Fibroblast of villous mesenchyme (primary cell): ENCODE data around the gene KIRREL3. TPM values are rescaled to one million over a fixed set of nuclear protein-coding genes. Genes with fewer than 3 reads are reported as not detected.

Experiments used
- DNase-seq: peaks from one replicate; pipeline ENCODE4 v3.0.0-alpha.2; 2010; ENCODE audit warnings: low read depth
- H3K4me3 ChIP-seq: 2 replicates; pipeline ENCODE4 v1.5.1; 2011; ENCODE audit warnings: low read depth, mild to moderate bottlenecking, low read length
- total RNA-seq: library from RNA; depleted of rRNA; stranded (reverse); fragments of >200 nt; gene quantifications from 2 replicates; pipeline ENCODE4 v1.2.3, GENCODE V29; 2012
- TF ChIP-seq, protein P1 (sequence below): IDR thresholded peaks from 2 replicates; pipeline ENCODE4 v1.5.1; 2012; ENCODE audit warnings: low read depth, mild to moderate bottlenecking, low read length; ENCODE audit not compliant: insufficient read depth

The KIRREL3 gene
- total RNA-seq, 1 donor, result 9.9 TPM

DNA sequence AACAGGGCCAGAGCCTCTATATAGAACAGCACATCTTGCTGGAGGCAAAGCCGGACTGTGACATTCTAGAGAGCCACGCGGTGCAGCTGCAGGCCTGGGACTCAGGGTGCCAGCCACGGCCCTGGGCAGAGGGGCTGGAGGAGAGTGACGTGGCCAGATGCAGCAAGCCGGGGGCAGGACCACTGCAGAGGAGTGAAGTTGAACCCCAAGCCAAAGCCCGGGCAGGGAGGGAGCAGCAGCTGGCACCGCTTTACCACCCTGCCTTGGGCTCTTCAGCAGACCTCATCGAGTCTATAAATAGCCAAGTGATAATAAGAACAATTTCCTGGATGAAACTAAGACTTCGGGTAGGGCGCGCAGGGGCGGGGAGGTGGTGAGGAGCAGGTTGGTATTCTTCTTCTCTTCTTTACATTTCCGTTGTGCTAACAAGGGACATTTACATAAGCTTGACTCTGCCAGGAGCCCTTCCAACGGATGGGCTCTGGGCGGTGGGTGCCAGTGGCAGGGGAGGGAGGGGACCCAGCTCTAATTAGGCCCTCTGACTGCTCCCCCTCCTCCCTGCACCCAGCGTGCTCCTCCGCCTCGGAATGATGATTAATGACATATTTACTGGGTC lies 534.9 kb downstream of the KIRREL3 start:
- TF ChIP-seq, protein P1, sequence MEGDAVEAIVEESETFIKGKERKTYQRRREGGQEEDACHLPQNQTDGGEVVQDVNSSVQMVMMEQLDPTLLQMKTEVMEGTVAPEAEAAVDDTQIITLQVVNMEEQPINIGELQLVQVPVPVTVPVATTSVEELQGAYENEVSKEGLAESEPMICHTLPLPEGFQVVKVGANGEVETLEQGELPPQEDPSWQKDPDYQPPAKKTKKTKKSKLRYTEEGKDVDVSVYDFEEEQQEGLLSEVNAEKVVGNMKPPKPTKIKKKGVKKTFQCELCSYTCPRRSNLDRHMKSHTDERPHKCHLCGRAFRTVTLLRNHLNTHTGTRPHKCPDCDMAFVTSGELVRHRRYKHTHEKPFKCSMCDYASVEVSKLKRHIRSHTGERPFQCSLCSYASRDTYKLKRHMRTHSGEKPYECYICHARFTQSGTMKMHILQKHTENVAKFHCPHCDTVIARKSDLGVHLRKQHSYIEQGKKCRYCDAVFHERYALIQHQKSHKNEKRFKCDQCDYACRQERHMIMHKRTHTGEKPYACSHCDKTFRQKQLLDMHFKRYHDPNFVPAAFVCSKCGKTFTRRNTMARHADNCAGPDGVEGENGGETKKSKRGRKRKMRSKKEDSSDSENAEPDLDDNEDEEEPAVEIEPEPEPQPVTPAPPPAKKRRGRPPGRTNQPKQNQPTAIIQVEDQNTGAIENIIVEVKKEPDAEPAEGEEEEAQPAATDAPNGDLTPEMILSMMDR, result no peak
- DNase-seq, result no peak
- no peak overlapping the region for H3K4me3 ChIP-seq

- H3K4me3 ChIP-seq, result no peak overlapping the region
- DNase-seq, result no peak
- TF ChIP-seq, protein P1, result no peak
Observed at GRCh38 chr11:126464796-126465195, 535.8 kb downstream of the KIRREL3 start.

- H3K4me3 ChIP-seq, result no peak overlapping the region
- TF ChIP-seq, protein P1, result no peak
- no peak for DNase-seq
Observed at GRCh38 chr11:126462422-126462821, 538.1 kb downstream of the KIRREL3 start.

DNA sequence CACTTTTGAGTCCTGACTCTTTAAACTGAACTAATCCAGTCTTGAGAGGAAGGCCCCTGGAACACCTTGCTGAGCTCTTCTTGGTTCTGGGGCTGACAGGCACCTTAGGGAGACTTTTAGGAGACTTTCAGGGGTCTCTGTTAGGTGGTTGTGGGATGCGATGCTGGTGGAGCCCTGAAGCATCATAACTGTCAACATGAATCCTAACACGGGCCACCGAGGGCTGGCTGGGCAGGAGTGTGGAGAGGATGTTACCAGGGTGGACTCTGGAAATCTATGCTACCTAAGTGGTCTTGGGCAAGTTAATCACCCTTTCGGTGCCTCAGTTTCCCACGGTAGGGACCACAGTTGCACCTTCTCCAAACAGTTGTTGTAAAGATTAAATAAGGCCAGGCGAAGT lies 538.6 kb downstream of the KIRREL3 start:
- TF ChIP-seq, protein P1, result no peak
- DNase-seq, result no peak
- no peak overlapping the region for H3K4me3 ChIP-seq

GRCh38 chr11:126461096-126461440 lies 539.5 kb downstream of the KIRREL3 start:
- H3K4me3 ChIP-seq, result no peak overlapping the region
- TF ChIP-seq, protein P1, result no peak
- DNase-seq, result no peak

DNA sequence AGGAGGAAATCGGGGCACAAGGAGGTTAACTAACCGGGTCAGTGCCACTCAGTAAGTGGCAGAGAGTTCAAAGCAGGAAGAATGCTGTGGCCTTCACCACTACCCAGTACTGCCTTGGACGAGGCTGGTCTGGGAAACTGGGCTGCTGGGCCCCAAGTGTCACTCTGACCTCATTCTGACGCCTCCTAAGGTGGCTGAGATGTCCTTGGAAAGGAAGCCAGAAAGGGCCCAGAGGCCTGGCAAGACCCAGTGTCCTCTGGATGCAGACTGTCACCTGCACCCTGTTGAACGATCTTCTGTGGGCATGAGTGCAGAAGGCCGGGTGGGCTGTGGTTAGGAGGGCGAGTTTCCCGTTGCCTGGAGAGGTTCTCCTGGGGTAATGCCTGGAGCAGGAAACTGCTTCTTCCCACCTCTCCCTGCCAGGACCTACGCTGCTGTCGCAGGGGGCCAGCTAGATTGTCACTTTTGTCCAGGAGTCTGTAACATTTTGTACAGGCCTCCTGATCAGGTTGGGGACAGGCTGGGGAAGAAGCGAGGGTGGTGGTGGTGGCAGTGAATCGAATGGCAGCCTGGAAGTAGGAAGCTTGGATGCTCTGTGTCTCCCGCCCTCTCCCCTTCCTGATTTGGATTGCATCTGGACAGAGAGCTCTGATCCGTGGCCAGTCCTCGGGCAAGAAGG lies 540.0 kb downstream of the KIRREL3 start:
- no peak for DNase-seq
- TF ChIP-seq, protein P1, result no peak
- no peak overlapping the region for H3K4me3 ChIP-seq
